ENCODE measurements around the gene HTT.

- TF ChIP-seq CTCF (IDR thresholded peaks at IDR 0.05) (no peak), POLR2AphosphoS5 (IDR thresholded peaks at IDR 0.05) (no peak), EP300 (IDR thresholded peaks at IDR 0.05) (no peak)
Observed at GRCh38 chr4:3042226-3042625, 32.3 kb upstream of the HTT start.
